Measurements from ENCODE around the gene FUT2. TPM values are rescaled to one million over a fixed set of nuclear protein-coding genes. Genes with fewer than 3 reads are reported as not detected.

Gene FUT2
- total and polyA plus RNA-seq, 2 of the 13 experiments (the other 11 are each of a cell fraction or from before 2014, with no cell fraction given): 0.07 TPM; not detected in 1

- TF ChIP-seq, protein P1, sequence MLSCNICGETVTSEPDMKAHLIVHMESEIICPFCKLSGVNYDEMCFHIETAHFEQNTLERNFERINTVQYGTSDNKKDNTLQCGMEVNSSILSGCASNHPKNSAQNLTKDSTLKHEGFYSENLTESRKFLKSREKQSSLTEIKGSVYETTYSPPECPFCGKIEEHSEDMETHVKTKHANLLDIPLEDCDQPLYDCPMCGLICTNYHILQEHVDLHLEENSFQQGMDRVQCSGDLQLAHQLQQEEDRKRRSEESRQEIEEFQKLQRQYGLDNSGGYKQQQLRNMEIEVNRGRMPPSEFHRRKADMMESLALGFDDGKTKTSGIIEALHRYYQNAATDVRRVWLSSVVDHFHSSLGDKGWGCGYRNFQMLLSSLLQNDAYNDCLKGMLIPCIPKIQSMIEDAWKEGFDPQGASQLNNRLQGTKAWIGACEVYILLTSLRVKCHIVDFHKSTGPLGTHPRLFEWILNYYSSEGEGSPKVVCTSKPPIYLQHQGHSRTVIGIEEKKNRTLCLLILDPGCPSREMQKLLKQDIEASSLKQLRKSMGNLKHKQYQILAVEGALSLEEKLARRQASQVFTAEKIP (CRISPR knock-in tag; IDR thresholded peaks at IDR 0.05; ENCODE audit: borderline replicate concordance): no peak
- no peak for TF ChIP-seq MYNN (CRISPR knock-in tag; IDR thresholded peaks at IDR 0.05; ENCODE audit: low read depth)
- TF ChIP-seq RFX3 (CRISPR knock-in tag; IDR thresholded peaks at IDR 0.05): no peak
- TF ChIP-seq NR2F6 (IDR thresholded peaks at IDR 0.05): no peak
- TF ChIP-seq NR2F6 (CRISPR knock-in tag; IDR thresholded peaks at IDR 0.05): no peak
- TF ChIP-seq ZNF180 (CRISPR knock-in tag; IDR thresholded peaks at IDR 0.05; ENCODE audit: borderline replicate concordance, low read depth): no peak
- TF ChIP-seq ZNF563 (CRISPR knock-in tag; IDR thresholded peaks at IDR 0.05): no peak
- TF ChIP-seq MYPOP (CRISPR knock-in tag; IDR thresholded peaks at IDR 0.05): no peak
- no peak for TF ChIP-seq ZKSCAN1 (IDR thresholded peaks at IDR 0.05; ENCODE audit: low read length)
- TF ChIP-seq PRPF4 (IDR thresholded peaks at IDR 0.05; ENCODE audit: low read depth, low read length, poor library complexity, severe bottlenecking): no peak
- TF ChIP-seq, protein P2, sequence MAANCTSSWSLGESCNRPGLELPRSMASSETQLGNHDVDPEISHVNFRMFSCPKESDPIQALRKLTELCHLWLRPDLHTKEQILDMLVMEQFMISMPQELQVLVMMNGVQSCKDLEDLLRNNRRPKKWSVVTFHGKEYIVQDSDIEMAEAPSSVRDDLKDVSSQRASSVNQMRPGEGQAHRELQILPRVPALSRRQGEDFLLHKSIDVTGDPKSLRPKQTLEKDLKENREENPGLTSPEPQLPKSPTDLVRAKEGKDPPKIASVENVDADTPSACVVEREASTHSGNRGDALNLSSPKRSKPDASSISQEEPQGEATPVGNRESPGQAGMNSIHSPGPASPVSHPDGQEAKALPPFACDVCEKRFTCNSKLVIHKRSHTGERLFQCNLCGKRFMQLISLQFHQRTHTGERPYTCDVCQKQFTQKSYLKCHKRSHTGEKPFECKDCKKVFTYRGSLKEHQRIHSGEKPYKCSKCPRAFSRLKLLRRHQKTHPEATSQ (CRISPR knock-in tag; IDR thresholded peaks at IDR 0.05; ENCODE audit: borderline replicate concordance): no peak
- TF ChIP-seq ZNF777 (CRISPR knock-in tag; IDR thresholded peaks at IDR 0.05): no peak
- no peak for TF ChIP-seq KDM2A (CRISPR knock-in tag; IDR thresholded peaks at IDR 0.05; ENCODE audit: borderline replicate concordance, low read depth)
- no peak for TF ChIP-seq MED13 (CRISPR knock-in tag; IDR thresholded peaks at IDR 0.05)
- TF ChIP-seq PHF8 (CRISPR knock-in tag; IDR thresholded peaks at IDR 0.05): peak; percentile 37
- no peak for TF ChIP-seq ZMYM2 (CRISPR knock-in tag; IDR thresholded peaks at IDR 0.05)
- TF ChIP-seq ZNF350 (CRISPR knock-in tag; IDR thresholded peaks at IDR 0.05; ENCODE audit: borderline replicate concordance, low read depth): no peak
- TF ChIP-seq EZH2 (conservative IDR thresholded peaks at IDR 0.05; ENCODE audit: low read depth, low read length): no peak
- no peak for TF ChIP-seq ZIK1 (CRISPR knock-in tag; IDR thresholded peaks at IDR 0.05; ENCODE audit: borderline replicate concordance, low read depth)
- TF ChIP-seq ZNF136 (CRISPR knock-in tag; IDR thresholded peaks at IDR 0.05; ENCODE audit: low read depth): no peak
- TF ChIP-seq WIZ (CRISPR knock-in tag; IDR thresholded peaks at IDR 0.05): peak; percentile 37; the same call in 1 of the 2 replicates
- no peak for TF ChIP-seq ZNF75D (CRISPR knock-in tag; IDR thresholded peaks at IDR 0.05; ENCODE audit: borderline replicate concordance)
- TF ChIP-seq, protein P3, sequence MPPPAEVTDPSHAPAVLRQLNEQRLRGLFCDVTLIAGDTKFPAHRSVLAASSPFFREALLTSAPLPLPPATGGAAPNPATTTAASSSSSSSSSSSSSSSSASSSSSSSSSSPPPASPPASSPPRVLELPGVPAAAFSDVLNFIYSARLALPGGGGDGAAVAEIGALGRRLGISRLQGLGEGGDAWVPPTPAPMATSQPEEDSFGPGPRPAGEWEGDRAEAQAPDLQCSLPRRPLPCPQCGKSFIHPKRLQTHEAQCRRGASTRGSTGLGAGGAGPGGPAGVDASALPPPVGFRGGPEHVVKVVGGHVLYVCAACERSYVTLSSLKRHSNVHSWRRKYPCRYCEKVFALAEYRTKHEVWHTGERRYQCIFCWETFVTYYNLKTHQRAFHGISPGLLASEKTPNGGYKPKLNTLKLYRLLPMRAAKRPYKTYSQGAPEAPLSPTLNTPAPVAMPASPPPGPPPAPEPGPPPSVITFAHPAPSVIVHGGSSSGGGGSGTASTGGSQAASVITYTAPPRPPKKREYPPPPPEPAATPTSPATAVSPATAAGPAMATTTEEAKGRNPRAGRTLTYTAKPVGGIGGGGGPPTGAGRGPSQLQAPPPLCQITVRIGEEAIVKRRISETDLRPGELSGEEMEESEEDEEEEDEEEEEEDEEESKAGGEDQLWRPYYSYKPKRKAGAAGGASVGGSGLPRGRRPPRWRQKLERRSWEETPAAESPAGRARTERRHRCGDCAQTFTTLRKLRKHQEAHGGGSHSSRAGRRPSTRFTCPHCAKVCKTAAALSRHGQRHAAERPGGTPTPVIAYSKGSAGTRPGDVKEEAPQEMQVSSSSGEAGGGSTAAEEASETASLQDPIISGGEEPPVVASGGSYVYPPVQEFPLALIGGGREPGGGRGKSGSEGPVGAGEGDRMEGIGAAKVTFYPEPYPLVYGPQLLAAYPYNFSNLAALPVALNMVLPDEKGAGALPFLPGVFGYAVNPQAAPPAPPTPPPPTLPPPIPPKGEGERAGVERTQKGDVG (CRISPR knock-in tag; IDR thresholded peaks at IDR 0.05; ENCODE audit: borderline replicate concordance): no peak
- no peak for TF ChIP-seq FOXK2 (IDR thresholded peaks at IDR 0.05)
Observed at GRCh38 chr19:48715681-48716171, 20.0 kb downstream of the FUT2 start (continued).
